HG02588 (cell line): ENCODE data around the gene MYO1D.
"Not testable (repeated sequence)": the region's sequence is repeated elsewhere in the genome, so short reads cannot be mapped to it uniquely, and the experiment has no call there.

Source experiments
- ATAC-seq: cut with Tn5 transposase; IDR thresholded peaks from one replicate; pipeline ENCODE4 v1.9.1; 2021; ENCODE audit warnings: mild to moderate bottlenecking, moderate library complexity; ENCODE audit not compliant: unreplicated experiment

Gene MYO1D

GRCh38 chr17:32821987-32822934 is 54.7 kb downstream of the MYO1D start:
- ATAC-seq, result not testable (repeated sequence)

- ATAC-seq, result no peak
These were observed 56.5 kb downstream of the MYO1D start for GRCh38 chr17:32820440-32820839.

- ATAC-seq, result no peak
These were observed 57.1 kb downstream of the MYO1D start for GRCh38 chr17:32819787-32820186.

GRCh38 chr17:32819035-32819434 is 57.9 kb downstream of the MYO1D start:
- ATAC-seq, result no peak

- ATAC-seq, result no peak
These were observed 61.5 kb downstream of the MYO1D start for GRCh38 chr17:32815460-32815859.

GRCh38 chr17:32814836-32815235 is 62.1 kb downstream of the MYO1D start:
- no peak for ATAC-seq

GRCh38 chr17:32813021-32813420 is 63.9 kb downstream of the MYO1D start:
- ATAC-seq, result no peak

DNA sequence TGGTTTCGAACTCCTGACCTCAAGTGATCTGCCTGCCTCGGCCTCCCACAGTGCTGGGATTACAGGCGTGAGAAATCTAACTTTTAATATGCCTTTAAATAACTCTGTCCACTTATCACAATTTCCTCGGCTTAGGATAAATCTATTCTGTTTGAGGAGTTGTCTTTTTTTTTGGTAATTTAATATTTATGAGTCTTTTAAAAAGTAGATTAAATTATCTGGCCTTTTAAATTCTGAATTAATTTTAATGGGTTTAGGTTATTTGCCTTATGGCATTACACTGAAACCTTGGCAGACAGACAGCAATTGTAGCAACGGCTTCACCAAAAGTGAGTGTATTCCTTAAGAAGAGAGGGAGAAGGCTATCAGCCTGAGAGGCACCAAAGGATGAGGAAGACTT is 66.2 kb downstream of the MYO1D start:
- no peak for ATAC-seq

GRCh38 chr17:32807577-32807976 is 69.3 kb downstream of the MYO1D start:
- ATAC-seq, result no peak

- no peak for ATAC-seq
These were observed 70.3 kb downstream of the MYO1D start for GRCh38 chr17:32806646-32807045.

DNA sequence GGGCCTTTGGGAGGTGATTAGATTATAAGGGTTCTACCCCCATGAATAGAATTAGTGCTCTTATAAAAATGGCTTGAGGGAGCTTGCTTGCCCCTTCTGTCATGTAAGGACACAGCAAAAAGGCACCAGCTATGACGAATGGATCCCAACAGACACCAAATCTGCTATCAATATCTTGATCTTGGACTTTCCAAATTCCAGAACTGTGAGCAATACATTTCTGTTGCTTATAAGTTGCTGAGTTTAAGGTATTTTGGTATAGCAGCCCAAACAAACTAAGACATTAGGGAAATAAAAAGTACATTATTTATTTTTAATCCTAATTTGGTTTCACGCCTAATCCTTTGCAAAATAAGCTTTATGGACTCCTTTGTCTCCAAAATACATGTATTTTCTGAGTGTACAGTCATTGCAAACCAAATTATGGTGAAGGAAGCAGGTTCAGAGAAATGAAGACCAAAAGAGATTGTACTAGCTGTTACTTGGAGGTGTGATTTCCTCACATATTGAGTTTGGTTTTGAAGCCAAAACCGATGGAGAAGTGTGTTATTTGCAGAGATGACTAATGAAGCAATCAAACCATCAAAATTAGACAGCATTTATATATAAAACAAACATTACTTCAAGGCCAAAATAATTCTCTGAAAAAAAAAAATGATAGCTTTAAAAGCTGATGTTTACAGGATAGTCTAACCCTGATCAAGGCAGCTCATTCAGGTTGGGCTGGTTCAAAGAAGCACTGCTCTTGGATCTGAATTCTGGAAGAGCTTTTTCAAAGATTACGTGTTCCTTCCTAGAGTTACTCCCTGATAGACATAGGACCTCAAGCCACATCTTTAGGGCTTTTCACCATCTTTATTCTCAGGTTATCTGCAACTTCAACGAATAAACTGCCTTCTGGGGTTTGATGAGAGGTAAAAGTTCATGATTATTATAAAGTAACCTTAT is 71.6 kb downstream of the MYO1D start:
- no peak for ATAC-seq

GRCh38 chr17:32803544-32803943 is 73.4 kb downstream of the MYO1D start:
- ATAC-seq, result no peak

DNA sequence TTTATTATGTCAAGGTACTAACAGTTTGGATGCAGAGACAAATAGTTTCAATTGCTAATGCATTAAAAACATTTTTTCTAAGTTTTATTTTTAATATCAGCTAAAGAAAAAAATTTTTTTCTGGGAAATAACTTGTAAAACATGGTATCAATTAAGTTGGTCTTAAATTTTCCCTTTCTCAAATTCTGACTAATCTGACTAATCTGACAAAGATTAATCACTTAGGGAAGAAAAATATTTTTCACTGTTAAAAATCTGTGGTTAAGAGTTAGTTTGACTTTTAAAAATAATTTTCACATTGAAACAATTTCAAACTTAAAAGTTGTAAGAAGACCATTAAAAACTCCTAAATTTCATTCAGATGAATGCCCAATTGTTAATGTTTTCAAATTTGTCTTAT is 74.6 kb downstream of the MYO1D start:
- no peak for ATAC-seq

GRCh38 chr17:32801641-32802040 is 75.3 kb downstream of the MYO1D start:
- no peak for ATAC-seq

GRCh38 chr17:32801193-32801592 is 75.7 kb downstream of the MYO1D start:
- ATAC-seq, result no peak

DNA sequence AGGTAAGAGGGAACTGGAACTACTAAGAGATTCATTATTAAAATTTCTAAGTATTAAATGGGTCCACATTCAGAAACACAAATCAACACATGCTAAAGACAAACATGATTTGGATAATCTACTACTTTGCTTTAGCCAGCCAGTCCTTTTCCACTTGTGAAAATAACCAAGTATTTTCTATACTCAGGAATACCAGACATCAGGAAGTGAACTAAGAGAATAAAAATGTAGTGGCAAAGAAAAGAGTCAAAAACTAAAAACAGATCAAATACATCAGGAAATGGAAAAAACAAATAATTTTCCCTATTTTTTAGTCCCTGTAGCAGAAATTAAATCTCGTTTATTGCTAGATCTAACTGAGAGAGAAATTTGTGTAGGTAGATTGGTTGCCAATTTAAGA is 78.0 kb downstream of the MYO1D start:
- ATAC-seq, result no peak

DNA sequence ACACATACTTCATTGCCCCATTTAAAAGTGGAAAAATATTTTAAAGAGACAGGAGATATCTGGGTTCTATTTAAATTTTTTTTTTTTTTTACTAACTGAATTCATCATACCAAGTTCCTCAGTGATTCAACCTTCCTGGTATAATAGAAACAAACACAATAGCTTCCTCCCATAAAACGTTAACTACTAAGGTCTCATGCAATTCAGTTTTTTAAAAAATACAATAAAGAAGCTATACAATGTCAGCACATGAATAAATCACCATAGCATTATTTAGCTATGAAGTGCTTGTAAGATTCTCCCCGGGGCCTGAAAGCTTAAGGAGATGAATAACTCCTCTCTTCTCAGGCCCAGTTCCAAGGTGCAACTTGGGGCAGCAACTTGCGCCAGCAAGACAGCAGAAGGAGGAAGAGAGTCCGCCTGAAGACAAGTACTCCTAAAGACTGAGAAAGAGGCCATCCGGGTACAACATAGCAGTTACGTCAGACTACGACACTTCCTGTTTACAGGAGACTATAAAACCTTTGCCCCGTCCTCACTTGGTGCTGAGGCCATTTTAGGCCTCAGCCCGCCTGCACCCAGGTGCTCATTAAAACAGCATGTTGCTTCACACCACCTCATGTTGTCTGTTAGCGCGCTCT is 81.5 kb downstream of the MYO1D start:
- no peak for ATAC-seq

DNA sequence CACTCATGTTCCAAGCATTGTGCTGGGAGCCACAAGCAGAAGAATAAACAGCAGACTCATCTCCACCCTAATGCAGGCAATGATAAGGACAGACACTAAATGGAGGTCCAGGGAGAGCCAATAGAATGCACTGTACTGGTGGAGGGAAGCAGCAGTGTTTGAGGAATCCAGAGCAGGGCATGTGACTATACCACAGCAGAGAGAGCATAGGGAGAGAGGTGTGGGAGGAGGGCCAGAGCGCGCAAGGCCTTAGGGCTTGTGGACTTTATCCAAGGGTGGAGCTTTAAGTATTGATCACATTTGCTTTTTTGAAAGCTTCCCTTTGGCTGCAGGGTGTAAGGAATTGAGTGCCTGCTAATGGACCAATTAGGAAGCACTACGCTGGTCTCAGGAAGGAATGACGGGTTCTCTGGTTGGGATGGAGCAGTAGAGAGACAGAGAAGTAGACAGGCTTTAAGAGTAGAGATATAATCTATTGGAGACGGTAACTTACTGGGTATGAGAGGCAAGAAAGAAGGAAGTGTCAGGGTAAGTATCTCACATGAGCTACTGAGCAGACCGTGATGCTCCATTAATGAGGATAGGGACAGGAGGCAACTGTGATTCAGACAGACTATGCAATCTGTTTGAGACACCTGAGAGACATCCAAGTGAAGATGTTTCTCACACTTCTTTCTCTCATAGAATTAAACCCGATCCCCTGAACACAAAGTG is 82.2 kb downstream of the MYO1D start:
- no peak for ATAC-seq

DNA sequence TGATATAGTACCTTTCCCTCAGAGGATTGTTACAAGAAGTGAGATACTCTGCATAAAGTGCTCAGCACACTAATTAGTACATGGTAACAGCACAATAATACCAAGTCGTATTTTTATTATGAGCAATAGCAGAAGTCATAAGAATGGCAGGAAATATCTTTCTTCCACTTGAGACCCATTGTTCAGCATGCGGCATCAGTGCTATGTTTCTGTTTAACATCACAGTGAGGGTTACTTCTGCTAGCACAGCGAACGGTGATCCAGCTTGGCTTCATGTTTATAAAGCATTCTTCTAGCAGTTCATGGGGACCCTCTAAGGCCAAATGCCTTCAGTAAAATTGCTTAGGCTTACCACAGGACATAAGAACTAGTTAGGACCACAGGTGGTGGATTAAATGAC is 83.1 kb downstream of the MYO1D start:
- no peak for ATAC-seq

DNA sequence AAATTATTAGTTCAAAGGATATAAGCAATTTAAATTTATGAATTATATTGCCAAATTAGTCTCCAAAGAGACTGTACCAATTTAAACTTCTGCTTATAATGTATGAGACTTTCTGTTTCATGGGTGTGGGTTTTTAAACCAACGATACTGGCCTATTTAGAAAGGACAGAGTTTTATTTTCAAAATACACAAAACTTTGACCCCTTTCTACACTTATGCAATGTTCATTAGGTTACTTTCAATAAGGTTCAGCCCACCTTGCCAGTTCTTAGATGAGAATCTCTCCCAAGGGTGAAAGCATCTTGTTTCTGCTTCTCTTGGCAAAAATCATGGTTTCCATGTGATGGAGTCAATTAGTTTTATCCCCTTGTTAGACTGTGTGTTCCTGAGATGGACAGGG is 84.7 kb downstream of the MYO1D start:
- no peak for ATAC-seq

DNA sequence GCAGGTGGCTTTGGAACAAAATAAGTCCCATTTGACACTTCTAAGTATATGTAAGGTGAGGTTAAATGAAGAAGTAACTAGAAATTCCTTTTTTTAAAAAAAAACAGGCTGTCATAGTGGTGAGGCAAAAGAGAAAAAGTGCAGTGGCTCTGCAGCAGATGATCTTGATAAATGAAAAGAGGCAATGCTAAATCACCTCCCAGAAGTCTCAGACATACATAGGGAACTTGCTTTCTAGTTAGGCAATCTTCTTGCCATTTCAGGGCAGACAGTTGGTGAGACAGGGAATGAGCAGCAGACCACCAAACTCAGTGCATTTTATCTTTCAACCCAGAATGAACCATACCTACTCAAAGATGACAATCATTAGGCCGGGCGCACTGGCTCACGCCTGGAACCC is 90.8 kb downstream of the MYO1D start:
- no peak for ATAC-seq
